BLaER1 (cell line): ENCODE data around the gene ICAM5.

Experiments used
- H3K27ac ChIP-seq: shearing (Covaris generic); formaldehyde crosslinking; 2 replicates; pipeline ENCODE4 v1.8.1; 2022
- H3K27me3 ChIP-seq: shearing (Covaris generic); formaldehyde crosslinking; 2 replicates; pipeline ENCODE4 v1.8.1; 2022
- H3K36me3 ChIP-seq: shearing (Covaris generic); formaldehyde crosslinking; 2 replicates; pipeline ENCODE4 v1.8.1; 2022
- H3K4me1 ChIP-seq: shearing (Covaris generic); formaldehyde crosslinking; 2 replicates; pipeline ENCODE4 v1.8.1; 2022
- H3K4me2 ChIP-seq: shearing (Covaris generic); formaldehyde crosslinking; 2 replicates; pipeline ENCODE4 v1.8.1; 2022
- H3K4me3 ChIP-seq: shearing (Covaris generic); formaldehyde crosslinking; 2 replicates; pipeline ENCODE4 v1.8.1; 2022
- H3K9ac ChIP-seq: shearing (Covaris generic); formaldehyde crosslinking; 2 replicates; pipeline ENCODE4 v1.8.1; 2022
- H3K9me3 ChIP-seq: shearing (Covaris generic); formaldehyde crosslinking; 2 replicates; pipeline ENCODE4 v1.8.1; 2022
- H4K20me1 ChIP-seq: shearing (Covaris generic); formaldehyde crosslinking; 2 replicates; pipeline ENCODE4 v1.8.1; 2022
- Cebpa-rat ChIP-seq: shearing (Covaris generic); IDR thresholded peaks from 2 replicates; pipeline ENCODE4 v1.8.1; 2022

ICAM5 gene

DNA sequence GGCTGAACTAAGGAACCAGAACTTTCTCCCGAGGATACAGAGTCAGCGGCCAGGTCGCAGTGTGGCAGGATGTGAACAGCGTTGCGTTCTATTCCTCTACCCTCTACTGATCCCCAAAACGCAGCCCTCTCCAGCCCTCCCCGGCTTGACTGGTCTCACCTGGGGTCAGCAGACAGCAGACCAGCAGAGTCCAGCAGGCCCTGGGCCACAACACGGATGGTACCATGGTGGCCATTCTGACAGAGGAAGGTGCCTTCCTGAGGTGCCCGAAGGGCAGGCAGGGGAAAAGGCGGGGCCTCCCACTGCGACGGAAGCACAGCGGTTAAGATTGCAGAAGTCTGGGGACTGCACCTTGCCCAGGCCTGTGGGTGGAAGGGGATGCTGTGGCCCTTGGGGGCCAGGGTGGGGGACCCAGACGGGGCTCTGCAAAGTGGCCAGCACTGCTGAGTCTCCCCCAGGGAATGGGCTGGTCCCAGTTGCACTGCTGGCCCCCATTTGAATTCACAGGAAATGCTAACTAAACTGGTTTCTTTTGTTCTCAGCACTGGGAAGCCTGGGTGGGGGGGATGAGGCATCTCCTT is 49.7 kb downstream of the ICAM5 start, which contains the start of gene ICAM3:
TSS of gene ICAM3 (minus strand) at position 245 of the 581 bp plus-strand sequence. CDS start at position 235, 10 bp downstream.
- peak within 1 kb of the TSS; percentile 53 for H3K4me3 ChIP-seq
- no peak for TF ChIP-seq Cebpa-rat
- peak within 1 kb of the TSS; percentile 74 for H3K27ac ChIP-seq
- peaks cover 33% of the 10 kb centered on the region for H3K4me1 ChIP-seq
- no peaks in the 10 kb centered on the region for H3K9me3 ChIP-seq
- H3K9ac ChIP-seq: peak within 1 kb of the TSS; percentile 28; the same call in 1 of the 2 replicates
- no peaks in the 10 kb centered on the region for H3K27me3 ChIP-seq
- no peaks in the 10 kb centered on the region for H4K20me1 ChIP-seq
- peaks cover 6% of the 10 kb centered on the region; the same call in 1 of the 2 replicates for H3K36me3 ChIP-seq
- peak within 1 kb of the TSS; percentile 66 for H3K4me2 ChIP-seq

- H3K9ac ChIP-seq: no peak overlapping the region; the same call in 1 of the 2 replicates
- no peak for TF ChIP-seq Cebpa-rat
- H3K27me3 ChIP-seq: no peaks in the 10 kb centered on the region
- H3K4me2 ChIP-seq: peak overlapping the region; percentile 66
- H3K4me3 ChIP-seq: peak overlapping the region; percentile 53; the same call in 1 of the 2 replicates
- peaks cover 6% of the 10 kb centered on the region; the same call in 1 of the 2 replicates for H3K36me3 ChIP-seq
- no peaks in the 10 kb centered on the region for H3K9me3 ChIP-seq
- H4K20me1 ChIP-seq: no peaks in the 10 kb centered on the region
- H3K4me1 ChIP-seq: peaks cover 28% of the 10 kb centered on the region
- H3K27ac ChIP-seq: peak overlapping the region; percentile 74
Observed at GRCh38 chr19:10339977-10340376, 50.2 kb downstream of the ICAM5 start.

DNA sequence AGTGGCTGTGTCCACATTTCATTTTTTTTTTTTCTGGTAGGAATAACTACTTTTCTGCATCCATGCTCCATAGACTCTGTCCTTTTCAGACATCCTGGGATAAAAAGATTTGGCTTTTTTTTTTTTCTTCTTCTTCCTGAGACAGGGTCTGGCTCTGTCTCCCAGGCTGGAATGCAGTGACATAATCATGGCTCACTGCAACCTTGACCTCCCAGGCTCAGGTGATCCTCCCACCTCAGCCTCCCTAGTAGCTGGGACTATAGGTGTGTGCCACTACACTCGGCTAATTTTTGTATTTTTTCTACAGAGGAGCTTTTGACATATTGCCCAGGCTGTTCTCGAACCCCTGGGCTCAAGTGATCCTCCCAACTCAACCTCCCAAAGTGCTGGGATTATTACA is 53.7 kb downstream of the ICAM5 start:
- TF ChIP-seq Cebpa-rat: no peak
- no peak overlapping the region for H3K27ac ChIP-seq
- H3K4me2 ChIP-seq: no peak overlapping the region
- peaks cover 25% of the 10 kb centered on the region for H3K4me1 ChIP-seq
- H3K9ac ChIP-seq: no peak overlapping the region
- no peaks in the 10 kb centered on the region for H3K36me3 ChIP-seq
- no peaks in the 10 kb centered on the region for H3K27me3 ChIP-seq
- no peak overlapping the region for H3K4me3 ChIP-seq
- no peaks in the 10 kb centered on the region for H4K20me1 ChIP-seq
- H3K9me3 ChIP-seq: no peaks in the 10 kb centered on the region

GRCh38 chr19:10344780-10345179 is 55.0 kb downstream of the ICAM5 start:
- Histone ChIP-seq H3K9ac (no peak overlapping the region), H3K27ac (no peak overlapping the region), H4K20me1 (no peaks in the 10 kb centered on the region), H3K36me3 (peaks cover 12% of the 10 kb centered on the region), H3K4me3 (no peak overlapping the region), H3K27me3 (no peaks in the 10 kb centered on the region), H3K9me3 (no peaks in the 10 kb centered on the region), H3K4me2 (no peak overlapping the region), H3K4me1 (peaks cover 13% of the 10 kb centered on the region)
- TF ChIP-seq Cebpa-rat: no peak
